HG03175 (cell line): ENCODE data around the gene UXT.

Source experiments
- ATAC-seq: cut with Tn5 transposase; IDR thresholded peaks from one replicate; pipeline ENCODE4 v1.9.1; 2021; ENCODE audit warnings: mild to moderate bottlenecking, moderate library complexity; ENCODE audit not compliant: unreplicated experiment

Gene UXT

DNA sequence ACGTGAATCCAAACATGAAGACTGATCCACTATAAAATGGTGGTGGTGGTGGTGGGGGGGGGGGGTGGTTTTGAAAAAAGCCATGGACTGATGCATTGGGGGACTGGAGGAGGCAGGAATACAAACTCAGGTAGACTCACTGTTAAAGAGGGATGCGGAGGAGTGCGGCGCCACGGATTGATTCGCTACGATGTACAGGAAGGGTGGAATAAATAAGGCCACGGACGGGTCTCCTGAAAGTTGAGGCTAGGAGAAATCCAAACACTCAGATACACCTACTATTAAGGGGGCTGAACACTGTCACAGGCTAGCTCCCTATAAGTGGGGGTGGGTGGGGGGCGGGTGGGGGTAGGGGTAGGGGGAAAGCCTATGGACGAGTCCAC is 9.2 kb downstream of the UXT start:
- no peak for ATAC-seq

DNA sequence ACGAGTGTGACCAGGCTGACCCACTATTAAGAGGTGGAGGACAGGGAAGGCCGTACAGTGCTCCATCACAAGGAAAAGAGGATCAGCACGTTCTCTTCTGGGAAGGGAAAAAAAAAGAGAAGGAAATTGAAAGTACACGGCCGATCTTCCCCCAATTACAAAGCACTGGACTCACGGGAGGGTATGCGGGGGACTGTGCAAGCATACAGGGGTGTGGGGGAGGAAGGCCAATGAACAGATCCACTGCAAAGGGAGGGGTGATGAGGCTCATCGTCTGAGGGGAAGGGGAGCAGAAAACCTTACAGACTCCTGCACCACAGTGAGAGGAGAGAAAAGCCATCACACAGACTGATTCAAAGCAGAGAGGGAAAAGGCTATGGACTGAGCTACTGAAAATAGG is 9.7 kb downstream of the UXT start:
- ATAC-seq = no peak

DNA sequence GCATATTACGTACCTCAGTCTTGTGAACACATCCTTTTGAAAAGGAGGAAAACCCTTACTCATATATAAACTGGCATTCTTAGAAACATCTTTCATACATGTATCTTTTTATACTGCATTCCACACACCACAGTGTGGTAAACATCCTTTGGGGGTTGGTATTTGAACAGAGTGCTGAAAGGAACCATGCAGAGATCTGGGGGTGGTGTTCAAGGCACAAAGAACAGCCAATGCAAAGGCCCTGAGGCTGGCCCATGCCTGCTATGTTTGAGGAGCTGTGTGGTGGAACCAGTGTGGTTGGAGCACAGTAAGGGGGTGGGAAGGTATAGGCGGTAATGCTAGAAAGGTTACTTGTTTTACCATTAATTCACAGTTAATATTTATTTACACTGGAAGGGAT is 10.6 kb downstream of the UXT start:
- no peak for ATAC-seq

DNA sequence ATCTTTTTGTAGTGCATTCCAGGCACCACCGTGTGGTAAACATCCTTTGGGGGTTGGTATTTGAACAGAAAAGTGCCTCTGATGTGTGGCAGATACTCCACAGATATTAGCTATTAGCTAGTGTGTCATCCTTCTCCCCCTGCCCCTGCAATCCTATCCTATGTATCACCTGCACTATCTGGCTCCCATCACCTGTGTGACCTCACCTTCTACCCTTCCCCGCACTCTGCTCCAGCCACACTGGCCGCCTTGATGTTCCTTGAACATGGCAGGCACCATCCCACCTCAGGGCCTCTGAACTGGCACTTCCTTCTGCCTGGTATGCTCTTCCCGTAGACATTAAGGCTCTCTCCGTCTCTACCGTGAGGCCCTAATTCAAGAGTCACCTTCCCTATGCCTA is 12.3 kb downstream of the UXT start:
- no peak for ATAC-seq

DNA sequence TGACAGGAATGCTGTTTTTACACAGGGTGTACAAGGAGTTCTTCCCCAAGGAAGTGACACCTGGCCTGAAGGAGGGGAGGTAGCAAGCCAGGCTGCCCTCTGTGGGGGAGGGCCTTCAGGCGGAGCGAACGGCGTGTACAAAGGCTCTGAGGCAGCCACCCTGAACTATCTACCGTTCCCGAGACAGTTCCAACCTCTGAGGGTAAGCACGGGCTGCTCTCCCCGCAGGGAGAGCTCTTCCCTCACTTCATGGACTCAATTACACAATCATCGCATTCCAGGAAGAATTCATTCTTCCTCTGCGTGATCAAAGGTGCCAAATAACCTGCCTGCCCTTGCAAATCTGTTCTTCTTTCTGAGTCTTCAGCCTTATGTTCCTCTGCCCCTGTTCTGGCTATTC is 13.4 kb downstream of the UXT start:
- ATAC-seq = no peak

DNA sequence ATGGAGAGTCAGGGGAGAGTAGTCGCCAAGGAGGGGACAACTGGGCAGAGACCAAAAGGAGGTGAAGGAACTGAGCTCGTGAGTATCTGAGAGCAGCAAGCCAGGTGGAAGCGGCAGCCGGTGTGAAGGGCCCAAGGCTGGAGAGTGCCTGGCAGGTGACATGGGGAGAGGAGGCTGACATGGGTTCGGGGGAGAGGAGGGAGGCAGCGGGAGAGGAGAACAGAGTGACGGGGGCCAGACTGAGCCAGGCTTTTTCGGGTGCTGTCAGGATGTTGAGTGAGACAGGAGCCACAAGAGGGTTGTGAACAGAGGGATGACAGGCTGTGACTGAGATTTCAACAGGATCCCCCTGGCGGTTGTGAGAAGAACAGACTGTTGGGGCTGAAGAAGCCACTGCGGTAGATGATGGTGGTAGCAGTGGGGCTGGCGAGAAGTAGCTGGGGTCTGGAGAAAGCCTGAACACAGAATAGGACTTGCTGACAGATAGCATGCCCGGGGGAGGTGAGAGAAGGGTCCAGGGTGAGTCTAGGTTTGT is 14.4 kb downstream of the UXT start:
- ATAC-seq = no peak

DNA sequence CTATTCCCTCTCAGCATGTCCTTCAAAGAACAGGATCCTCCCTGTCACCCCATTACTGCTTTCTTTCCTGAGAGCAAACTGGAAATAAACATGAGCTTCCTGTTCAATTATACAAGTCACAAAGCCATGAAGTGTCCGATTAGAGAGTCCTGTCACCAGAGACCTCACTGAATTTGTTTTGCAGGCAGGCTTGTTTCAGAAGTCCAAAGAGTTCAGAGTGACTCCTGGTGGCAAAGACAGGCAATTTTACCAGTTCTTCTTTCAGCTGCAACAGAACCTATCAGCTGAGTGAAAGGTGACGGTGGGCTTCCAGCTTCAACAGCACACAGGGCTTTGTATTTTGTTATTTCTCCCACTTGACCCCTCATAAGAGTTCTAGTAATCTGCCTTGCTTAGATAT is 15.1 kb downstream of the UXT start:
- ATAC-seq = no peak

DNA sequence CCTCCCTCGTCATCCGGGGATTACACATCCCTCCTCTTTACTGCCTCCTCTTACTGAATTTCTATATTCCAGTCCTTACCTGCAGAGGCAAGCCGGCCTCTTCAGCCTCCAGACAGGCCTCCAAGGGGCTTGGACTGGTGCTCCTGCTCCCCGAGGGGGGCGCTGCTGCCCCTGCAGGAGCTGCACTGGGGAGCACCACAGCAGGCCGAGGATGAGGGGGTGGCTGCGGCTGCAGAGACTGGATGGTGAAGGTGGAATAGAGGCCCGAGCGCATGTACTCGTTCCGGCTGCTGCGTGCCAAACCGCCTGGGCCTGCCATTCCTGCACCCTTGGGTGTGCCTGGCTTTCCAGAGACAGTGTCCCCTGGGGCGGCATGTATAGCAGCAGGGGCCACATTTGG is 20.2 kb downstream of the UXT start:
- ATAC-seq = no peak

DNA sequence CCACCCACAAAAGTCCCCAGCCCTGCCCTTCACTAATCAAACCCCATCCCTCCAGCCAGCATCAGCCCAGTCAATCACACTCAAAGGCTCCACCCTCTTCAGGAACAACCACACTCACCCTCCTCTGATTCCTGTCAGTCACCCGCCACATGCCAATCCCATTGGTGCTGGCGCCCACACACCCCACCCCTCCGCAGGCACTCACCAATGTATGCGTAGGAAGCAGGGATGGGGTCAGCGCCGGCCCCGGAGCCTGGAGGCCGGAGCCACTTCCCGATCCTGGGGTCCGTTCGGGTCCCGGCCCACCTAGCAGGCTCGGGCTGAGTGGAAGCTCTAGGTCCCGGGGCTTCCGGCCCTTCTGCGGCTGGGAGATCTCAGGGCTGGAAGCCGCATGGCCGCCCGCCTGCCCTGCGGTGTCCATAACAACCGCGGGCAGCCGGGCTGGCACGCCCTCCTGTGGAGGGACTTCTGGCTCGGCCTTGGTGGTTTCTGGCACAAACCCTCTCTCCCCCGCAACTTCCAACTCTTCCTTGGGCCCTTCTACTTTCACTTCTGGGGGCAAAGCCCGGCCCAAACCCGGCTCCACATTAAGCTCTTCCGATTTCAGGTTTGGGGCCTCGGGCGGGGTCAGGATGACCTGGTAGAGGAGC is 21.3 kb downstream of the UXT start:
- ATAC-seq = no peak

DNA sequence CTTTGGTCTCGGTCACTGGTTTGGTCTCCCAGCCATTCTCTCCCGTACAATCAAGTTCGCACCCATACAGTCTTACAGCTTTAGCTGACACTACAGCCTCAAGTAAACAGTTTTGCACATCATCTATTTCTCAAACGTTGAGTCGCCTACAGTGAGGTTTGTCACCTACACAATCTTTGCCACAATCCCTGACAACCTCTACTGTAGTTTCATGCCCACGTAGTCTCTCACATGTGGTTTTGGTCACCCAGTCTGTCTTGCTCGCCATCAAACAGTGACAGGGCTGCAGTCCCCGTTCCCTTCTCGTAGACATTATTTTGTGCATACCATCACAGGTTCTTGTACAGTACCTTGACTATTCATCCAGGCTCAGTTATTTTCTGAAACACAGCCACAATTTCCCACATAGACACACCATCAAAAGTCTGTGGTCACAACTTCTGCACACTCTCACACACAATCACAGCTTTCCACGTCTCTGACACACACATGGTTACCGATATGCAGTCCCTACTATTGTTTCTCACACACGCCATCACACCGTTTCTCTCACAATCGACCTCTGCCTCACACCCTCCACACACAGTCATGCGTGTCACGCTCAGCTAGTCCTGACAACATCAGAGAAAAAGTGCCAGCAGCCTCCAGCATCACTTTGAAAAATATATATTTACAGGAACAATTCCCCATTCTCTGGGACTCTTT is 24.0 kb downstream of the UXT start:
- ATAC-seq = no peak

DNA sequence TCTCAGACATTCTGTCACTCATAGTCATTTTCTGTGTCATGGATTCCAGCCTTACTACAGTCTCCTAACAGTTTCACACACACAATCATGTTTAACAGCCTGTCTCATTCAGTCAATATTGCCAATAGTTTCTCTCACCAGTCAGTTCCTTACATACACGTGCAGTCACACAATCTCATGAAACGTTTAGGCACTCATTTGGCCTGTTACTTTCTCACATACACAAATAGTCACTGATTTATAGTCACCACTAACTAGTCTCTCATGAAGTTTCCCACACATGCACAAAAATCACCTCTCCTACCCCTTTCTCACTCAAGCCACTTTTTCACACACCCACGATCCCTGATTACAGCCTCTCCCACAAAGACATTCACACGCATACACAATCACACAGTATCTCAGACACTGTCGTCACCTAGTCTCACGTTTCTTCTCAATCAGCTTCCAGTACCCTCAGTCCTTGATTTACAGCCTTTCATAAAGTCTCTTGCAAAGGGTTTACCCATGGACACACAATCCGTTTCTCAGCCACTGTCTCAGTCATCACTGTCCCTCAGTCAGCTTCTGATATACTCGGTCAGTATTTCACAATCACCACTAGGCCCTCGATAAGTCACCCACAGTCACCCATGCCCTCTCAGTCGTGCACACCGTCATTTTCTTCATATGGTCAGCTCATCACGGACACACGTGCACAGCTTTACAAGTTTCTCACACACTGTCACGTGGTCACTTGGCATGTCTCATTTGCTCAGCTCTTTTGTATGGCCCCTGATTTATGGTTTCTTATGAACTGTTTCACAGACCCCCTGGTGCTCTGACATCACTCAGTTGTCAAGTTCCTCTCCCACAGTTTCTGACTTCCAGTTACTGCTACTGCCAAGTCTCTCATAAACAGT is 25.0 kb downstream of the UXT start:
- ATAC-seq = no peak

DNA sequence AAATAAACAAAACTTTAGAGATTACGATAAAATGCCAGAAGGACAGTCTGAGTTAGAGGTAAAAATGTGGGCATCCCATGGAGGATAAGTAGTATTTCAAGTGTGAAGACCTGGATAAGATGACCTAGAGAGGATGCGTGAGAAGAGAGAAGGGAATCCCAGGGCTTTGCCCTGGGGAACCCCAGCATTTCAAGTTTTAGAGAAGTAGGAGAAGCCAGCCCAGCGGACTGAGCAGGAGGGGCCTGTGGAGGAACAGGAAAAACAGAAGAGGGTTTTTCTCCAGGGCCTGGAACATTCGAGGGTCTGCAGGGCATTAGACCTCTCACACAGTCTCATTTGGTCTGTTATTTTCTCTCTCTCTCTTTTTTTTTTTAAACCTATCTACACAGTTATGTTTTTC is 26.3 kb downstream of the UXT start:
- ATAC-seq = no peak

DNA sequence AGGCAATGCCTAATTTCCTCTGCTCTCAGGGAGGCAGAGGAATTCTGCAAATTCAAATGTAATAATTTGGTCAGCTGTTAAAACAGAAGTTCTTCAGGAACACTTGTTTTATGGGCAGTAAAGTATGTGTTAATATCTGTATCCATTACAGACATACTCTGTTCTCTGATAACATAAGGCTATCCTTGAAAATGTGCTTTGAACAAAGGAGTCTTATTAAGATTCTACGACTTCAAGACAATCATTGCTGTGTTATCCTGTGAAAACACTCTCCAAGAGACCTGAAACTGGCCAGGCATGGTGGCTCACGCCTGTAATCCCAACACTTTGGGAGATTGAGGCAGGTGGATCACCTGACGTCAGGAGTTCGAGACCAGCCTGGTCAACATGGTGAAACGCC is 27.3 kb downstream of the UXT start:
- no peak for ATAC-seq

DNA sequence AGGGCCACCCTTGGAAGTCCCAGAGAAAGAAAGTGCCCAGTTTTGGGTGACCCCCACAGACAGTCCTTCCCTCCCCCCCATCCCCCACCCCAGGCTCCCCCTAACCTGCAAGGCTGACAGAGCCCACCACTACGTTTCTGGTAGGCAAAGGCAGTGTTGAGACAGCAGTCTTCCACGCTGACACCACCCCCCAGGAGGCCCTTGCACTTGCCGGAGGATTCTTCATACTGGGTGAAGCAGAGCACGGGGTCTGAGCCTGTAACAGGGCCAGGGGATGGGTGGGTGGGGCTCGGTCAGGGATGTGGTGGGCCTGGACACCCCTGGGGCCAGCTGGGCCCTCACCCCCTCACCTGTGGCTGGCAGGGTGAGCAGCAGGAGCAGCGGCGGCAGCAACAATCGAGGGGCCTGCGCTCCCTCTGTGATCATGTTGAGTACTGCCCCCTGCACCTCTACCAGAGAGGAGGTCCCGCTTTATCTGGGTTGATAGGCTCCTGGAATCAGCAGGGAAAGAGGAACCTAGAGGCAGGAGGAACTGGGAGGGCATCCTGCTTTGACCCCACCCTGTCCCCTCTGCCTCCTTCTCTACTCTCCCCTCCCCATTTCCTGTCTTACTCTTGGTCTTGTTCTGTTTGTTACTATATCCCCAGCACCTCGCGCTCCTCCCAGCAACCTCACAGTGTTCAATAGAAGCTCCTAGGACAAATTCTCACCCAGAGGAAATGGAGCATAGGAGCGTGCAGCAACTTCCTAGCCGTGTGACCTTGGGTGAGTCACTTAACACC is 29.4 kb downstream of the UXT start, which contains the start of gene CFP:
CFP (minus strand) TSS at position 512 of the 782 bp plus-strand sequence; CDS start at position 426, 86 bp downstream.
- no peak for ATAC-seq

DNA sequence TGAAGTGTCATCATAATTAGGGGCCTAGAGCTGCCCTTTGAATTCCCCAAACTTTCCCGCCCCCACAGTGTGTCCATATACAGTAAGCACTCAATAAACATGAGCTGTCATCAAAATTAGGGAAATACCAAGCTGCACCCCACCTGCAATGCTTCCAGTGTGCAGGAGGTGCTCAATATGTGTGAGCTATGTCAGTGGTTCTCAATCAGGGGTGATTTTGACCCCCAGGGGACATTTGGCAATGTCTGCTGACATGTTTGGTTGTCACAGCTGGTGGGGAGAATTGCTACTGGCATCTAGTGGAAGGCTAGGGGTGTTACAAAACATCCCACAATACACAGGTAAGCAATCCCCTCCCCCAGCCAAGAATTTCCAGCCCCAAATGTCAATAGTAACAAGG is 30.0 kb downstream of the UXT start:
- no peak for ATAC-seq

DNA sequence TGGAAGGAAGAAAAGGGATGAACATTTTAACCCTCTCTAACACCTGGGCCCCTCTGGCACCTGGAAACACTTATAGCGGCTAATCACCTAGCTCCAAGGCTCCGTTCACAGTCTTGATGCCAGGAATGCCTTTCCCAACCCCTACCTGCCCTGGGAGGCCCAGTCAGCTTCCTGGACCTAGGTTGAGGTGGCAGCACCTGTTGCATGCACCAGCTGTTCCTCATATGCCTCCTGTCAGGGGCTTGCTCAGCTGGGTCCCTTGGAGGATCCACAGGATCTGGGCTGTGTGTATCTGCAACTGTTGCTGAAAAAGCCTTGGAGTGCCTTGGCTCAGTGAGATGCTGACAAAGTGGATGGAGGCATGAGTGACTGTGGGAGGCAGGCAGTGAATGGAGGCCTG is 33.6 kb downstream of the UXT start:
- no peak for ATAC-seq

DNA sequence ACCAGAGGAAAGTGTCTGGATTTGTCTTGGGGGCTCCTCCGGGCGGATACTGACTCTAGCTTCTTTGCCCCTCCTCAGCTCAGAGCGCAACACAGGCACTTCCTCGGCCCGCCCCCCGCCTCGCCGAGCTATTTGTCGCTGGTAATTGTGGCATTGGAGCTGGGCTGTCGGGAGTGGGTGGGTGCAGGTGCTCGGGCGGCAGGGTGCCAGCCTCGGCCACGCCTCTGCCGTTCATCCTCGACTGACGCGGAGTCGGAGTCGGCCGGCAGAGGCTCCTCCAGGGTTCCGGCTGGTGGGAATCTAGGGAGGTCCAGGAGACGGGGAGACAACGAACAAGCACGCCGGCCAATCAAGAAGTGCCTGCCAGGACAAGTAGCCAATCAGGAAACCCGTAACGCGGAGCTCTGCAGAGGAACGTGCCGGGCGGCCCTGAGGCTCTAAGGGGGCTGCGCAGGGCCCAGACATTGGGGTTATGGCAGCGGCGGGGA is 35.4 kb downstream of the UXT start:
- no peak for ATAC-seq

DNA sequence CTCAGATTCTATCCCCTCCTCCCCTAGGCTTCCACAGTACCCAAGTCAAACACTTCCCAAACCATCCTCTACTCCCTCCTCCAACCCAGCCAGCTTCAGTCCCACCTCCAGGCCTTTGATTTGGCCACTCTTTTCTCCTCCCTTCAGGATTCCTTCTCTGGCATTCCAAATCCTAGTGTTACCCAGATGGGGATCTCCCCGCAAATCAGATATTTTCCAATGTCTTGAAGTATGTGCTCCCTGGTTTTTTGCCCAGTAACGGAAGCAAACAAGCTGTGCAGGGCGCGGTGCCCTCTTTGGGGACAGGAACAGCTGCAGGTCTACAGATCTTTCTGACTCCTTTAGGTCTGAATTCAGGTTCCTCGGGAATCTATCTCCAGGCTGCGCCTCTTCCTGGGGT is 37.1 kb downstream of the UXT start:
- ATAC-seq = no peak

DNA sequence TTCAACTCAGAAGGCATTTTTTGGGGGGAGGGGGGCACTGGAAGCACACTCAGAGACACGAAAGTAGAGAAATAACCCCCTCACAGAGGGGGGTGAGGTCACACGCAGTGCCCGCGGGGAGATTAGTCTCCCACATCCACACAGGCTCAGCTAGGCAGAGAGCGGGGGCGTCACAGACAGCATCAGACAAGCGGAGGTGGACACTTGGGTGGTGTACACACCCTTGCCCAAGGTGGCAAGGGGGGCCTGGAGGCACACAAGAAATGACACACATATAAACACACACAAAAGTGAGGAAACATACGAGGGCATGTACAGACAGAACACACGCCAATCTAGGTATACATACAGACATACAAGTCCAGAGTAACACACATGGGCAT is 38.7 kb downstream of the UXT start:
- ATAC-seq = no peak

DNA sequence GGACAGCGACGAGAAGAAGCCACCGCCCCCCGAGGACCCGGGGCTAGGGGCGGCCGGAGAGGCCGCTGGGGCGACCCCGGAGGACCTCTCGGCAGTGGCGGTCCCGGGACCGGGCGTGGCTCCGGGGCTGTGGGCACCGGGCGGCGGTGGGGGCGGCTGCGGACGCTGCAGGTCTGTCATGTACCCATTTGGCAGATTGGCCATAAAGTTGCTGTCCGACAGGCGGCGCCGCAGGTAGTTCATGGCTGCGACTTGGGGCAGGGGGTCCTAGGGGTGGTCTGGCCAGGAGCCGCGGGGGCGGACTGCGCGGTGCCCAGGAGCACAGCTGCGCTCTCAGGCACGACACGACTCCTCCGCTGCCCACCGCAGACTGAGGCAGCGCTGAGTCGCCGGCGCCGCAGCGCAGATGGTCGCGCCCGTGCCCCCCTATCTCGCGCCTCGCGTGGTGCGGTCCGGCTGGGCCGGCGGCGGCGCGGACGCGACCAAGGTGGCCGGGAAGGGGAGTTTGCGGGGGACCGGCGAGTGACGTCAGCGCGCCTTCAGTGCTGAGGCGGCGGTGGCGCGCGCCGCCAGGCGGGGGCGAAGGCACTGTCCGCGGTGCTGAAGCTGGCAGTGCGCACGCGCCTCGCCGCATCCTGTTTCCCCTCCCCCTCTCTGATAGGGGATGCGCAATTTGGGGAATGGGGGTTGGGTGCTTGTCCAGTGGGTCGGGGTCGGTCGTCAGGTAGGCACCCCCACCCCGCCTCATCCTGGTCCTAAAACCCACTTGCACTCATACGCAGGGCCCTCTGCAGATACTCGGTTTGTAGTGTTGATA is 39.3 kb downstream of the UXT start, which contains the start of gene SYN1:
SYN1 (minus strand) TSS at position 372 of the 817 bp plus-strand sequence; CDS start at position 243, 129 bp downstream.
- peak; percentile 66 for ATAC-seq
